Endothelial cell of umbilical vein (primary cell): ENCODE results near the gene FBXL13. TPM values are rescaled to one million over a fixed set of nuclear protein-coding genes. Genes with fewer than 3 reads are reported as not detected.

Experiments used
- BruUV-seq: library from RNA; stranded (reverse); fragments of 400-500 nt; replicated peaks from 2 replicates; lab custom pipeline; 2021; lab: Mats Ljungman, UMichigan
- CTCF ChIA-PET: fragments of 300-600, 350-600 bp; sonication (Branson Sonifier 250); formaldehyde crosslinking; loops from one replicate; lab custom pipeline; 2021; ENCODE audit warnings: antibody characterized with exemption, inconsistent platforms; lab: Charles Lee
- POLR2A ChIA-PET: fragments of 300-600, 350-600 bp; sonication (Branson Sonifier 250); formaldehyde crosslinking; loops from one replicate; lab custom pipeline; 2021; ENCODE audit warnings: antibody characterized with exemption, inconsistent platforms; lab: Charles Lee
- DNase-seq: peaks from one replicate; pipeline ENCODE4 v3.0.0-alpha.2; 2011; ENCODE audit warnings: low read depth, low spot score
- FAIRE-seq: peaks from 2 replicates; lab custom pipeline; 2011; peaks lifted over from hg19 to GRCh38; lab: Jason Lieb, UNC
- H2AFZ ChIP-seq: 2 replicates; pipeline ENCODE4 v1.6.0; 2012; ENCODE audit warnings: low read depth, low read length, control low read depth, inconsistent platforms
- H3K27ac ChIP-seq: 2 replicates; pipeline ENCODE4 v1.5.1; 2011; ENCODE audit warnings: low read depth, mild to moderate bottlenecking, control low read depth, low read length, moderate library complexity; ENCODE audit not compliant: insufficient read depth
- H3K27me3 ChIP-seq, 2 experiments: 2 replicates each; pipeline versions ENCODE4 v1.6.0 to v1.6.1; 2011; ENCODE audit warnings: low read length in 2 of 2, mixed read lengths in 1 of 2; ENCODE audit not compliant: control insufficient read depth in 2 of 2, insufficient read depth in 2 of 2
- H3K36me3 ChIP-seq, 2 experiments: 2 replicates in 1 of 2; 3 replicates in 1 of 2; pipeline ENCODE4 v1.5.1; 2011; ENCODE audit warnings: low read length in 2 of 2, mild to moderate bottlenecking in 1 of 2, moderate library complexity in 1 of 2; ENCODE audit not compliant: control insufficient read depth in 2 of 2, insufficient read depth in 2 of 2; ENCODE audit errors: extremely low read depth in 1 of 2
- H3K4me1 ChIP-seq: 3 replicates; pipeline ENCODE4 v1.5.1; 2011; ENCODE audit warnings: mild to moderate bottlenecking, low read length; ENCODE audit not compliant: control insufficient read depth, insufficient read depth; ENCODE audit errors: extremely low read depth
- H3K4me2 ChIP-seq: 2 replicates; pipeline ENCODE4 v1.6.1; 2011; ENCODE audit warnings: low read length, control low read depth, mixed read lengths; ENCODE audit not compliant: insufficient read depth
- H3K4me3 ChIP-seq, 3 experiments: fragments of 200-600 bp in 1 of 3; sonication (generic), shearing (Covaris generic) in 1 of 3; replicated peaks in 1 of 3; 2 replicates each; pipeline ENCODE4 v1.5.1; 2011 to 2016; ENCODE audit warnings: control low read depth in 3 of 3, low read length in 3 of 3, mild to moderate bottlenecking in 2 of 3, inconsistent platforms in 1 of 3, low read depth in 1 of 3, moderate library complexity in 1 of 3; ENCODE audit not compliant: insufficient read depth in 1 of 3
- H3K79me2 ChIP-seq: 2 replicates; pipeline ENCODE4 v1.6.0; 2012; ENCODE audit warnings: low read length, inconsistent platforms; ENCODE audit not compliant: control insufficient read depth, insufficient read depth
- H3K9ac ChIP-seq: replicated peaks from 2 replicates; pipeline ENCODE3; 2011; ENCODE audit warnings: low read length, control low read depth; ENCODE audit not compliant: insufficient read depth; ENCODE audit errors: extremely low read depth
- H3K9me1 ChIP-seq: replicated peaks from 3 replicates; pipeline ENCODE4 v1.6.0; 2011; ENCODE audit warnings: mild to moderate bottlenecking, low read length; ENCODE audit not compliant: control insufficient read depth, insufficient read depth; ENCODE audit errors: extremely low read depth
- H3K9me3 ChIP-seq: replicated peaks from 2 replicates; pipeline ENCODE4 v1.5.1; 2012; ENCODE audit warnings: low read length, inconsistent platforms; ENCODE audit not compliant: control insufficient read depth, insufficient read depth
- H4K20me1 ChIP-seq: replicated peaks from 2 replicates; pipeline ENCODE3; 2011; ENCODE audit warnings: mild to moderate bottlenecking, low read length; ENCODE audit not compliant: control insufficient read depth, insufficient read depth; ENCODE audit errors: extremely low read depth
- EZH2 ChIP-seq: IDR thresholded peaks from 2 replicates; pipeline ENCODE4 v1.6.1; 2012; ENCODE audit warnings: borderline replicate concordance, low read depth, mild to moderate bottlenecking, moderate library complexity, low read length, inconsistent platforms; ENCODE audit not compliant: severe bottlenecking
- FOS ChIP-seq: IDR thresholded peaks from 2 replicates; pipeline ENCODE4 v1.6.1; 2011; ENCODE audit warnings: mild to moderate bottlenecking, low read length, moderate library complexity, borderline replicate concordance; ENCODE audit not compliant: insufficient read depth
- GATA2 ChIP-seq: IDR thresholded peaks from 2 replicates; pipeline ENCODE4 v1.7.0; 2011; ENCODE audit warnings: low read depth, mild to moderate bottlenecking, moderate library complexity, mixed read lengths, low read length; ENCODE audit not compliant: insufficient read length, insufficient read depth
- JUN ChIP-seq: IDR thresholded peaks from 2 replicates; pipeline ENCODE4 v1.6.1; 2011; ENCODE audit warnings: borderline replicate concordance, low read depth; ENCODE audit not compliant: insufficient read length, insufficient read depth
- MYC ChIP-seq: IDR thresholded peaks from one replicate; pipeline ENCODE4 v1.6.1; 2011; ENCODE audit warnings: mild to moderate bottlenecking, low read depth, low read length
- POLR2A ChIP-seq: IDR thresholded peaks from 2 replicates; pipeline ENCODE4 v1.6.1; 2012; ENCODE audit warnings: low read depth, mild to moderate bottlenecking, control low read depth, low read length
- POLR2AphosphoS5 ChIP-seq: IDR thresholded peaks from 2 replicates; pipeline ENCODE4 v1.6.1; 2012; ENCODE audit warnings: low read depth, mild to moderate bottlenecking, control low read depth, low read length, moderate library complexity; ENCODE audit not compliant: insufficient read depth
- dilution Hi-C: fragments of 300-500 bp; cut with MboI; formaldehyde crosslinking; loops from one replicate; pipeline ENCODE4 v1.15.0; 2019; ENCODE audit warnings: low sequenced_read_pairs; ENCODE audit not compliant: extremely low pct_ligation_motif_present
- intact Hi-C: fragments of 100-400 bp; cut with micrococcal nuclease; formaldehyde crosslinking; loops from one replicate; pipeline ENCODE4 v1.10.0; 2022
- polyA plus RNA-seq, 4 experiments: library from polyadenylated mRNA; depleted of rRNA in 3 of 4; stranded (reverse) in 3 of 4; unstranded in 1 of 4; fragments of >200 nt; gene quantifications; 2 replicates each; pipeline versions ENCODE4 v1.2.1 to v1.2.3, GENCODE V29; 2011 to 2012; ENCODE audit warnings: missing spikeins in 1 of 4
- total RNA-seq: library from RNA; stranded (reverse); gene quantifications from 2 replicates; pipeline ENCODE4 v1.2.3, GENCODE V29; 2021
- TF ChIP-seq, protein P1 (sequence below): IDR thresholded peaks from 2 replicates; pipeline ENCODE4 v1.6.1; 2011; ENCODE audit not compliant: insufficient read depth, insufficient read length
- TF ChIP-seq, protein P2 (sequence below), 2 donors: IDR thresholded peaks; 1 replicate in 1 of 2; 2 replicates in 1 of 2; pipeline ENCODE4 v1.5.1; 2011; ENCODE audit warnings: low read length in 2 of 2, mild to moderate bottlenecking in 2 of 2, moderate library complexity in 2 of 2, control low read depth in 1 of 2, inconsistent platforms in 1 of 2, low read depth in 1 of 2; ENCODE audit not compliant: insufficient read depth in 1 of 2; ENCODE audit errors: extremely low read depth in 1 of 2

The FBXL13 gene
- total and polyA plus RNA-seq, 2 donors (not counting 3 experiments of a cell fraction or from before 2014, with no cell fraction given), result 3.9 to 4.6 TPM

- dilution Hi-C loops, result no loop called here
- no peak for FAIRE-seq
- no TSS peak for BruUV-seq
- intact Hi-C loops, result no loop called here
- no peak overlapping the region for H3K27ac ChIP-seq
- TF ChIP-seq JUN (no peak), POLR2AphosphoS5 (no peak), GATA2 (no peak), POLR2A (no peak), EZH2 (no peak), FOS (no peak), MYC (no peak)
- TF ChIP-seq, protein P1, sequence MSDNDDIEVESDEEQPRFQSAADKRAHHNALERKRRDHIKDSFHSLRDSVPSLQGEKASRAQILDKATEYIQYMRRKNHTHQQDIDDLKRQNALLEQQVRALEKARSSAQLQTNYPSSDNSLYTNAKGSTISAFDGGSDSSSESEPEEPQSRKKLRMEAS, result no peak
- TF ChIP-seq, protein P2, sequence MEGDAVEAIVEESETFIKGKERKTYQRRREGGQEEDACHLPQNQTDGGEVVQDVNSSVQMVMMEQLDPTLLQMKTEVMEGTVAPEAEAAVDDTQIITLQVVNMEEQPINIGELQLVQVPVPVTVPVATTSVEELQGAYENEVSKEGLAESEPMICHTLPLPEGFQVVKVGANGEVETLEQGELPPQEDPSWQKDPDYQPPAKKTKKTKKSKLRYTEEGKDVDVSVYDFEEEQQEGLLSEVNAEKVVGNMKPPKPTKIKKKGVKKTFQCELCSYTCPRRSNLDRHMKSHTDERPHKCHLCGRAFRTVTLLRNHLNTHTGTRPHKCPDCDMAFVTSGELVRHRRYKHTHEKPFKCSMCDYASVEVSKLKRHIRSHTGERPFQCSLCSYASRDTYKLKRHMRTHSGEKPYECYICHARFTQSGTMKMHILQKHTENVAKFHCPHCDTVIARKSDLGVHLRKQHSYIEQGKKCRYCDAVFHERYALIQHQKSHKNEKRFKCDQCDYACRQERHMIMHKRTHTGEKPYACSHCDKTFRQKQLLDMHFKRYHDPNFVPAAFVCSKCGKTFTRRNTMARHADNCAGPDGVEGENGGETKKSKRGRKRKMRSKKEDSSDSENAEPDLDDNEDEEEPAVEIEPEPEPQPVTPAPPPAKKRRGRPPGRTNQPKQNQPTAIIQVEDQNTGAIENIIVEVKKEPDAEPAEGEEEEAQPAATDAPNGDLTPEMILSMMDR (IDR thresholded peaks at IDR 0.05; ENCODE audit: extremely low read depth in 1 of 2, insufficient read depth in 1 of 2, low read depth in 1 of 2, low read length in 2 of 2), result no peak
- POLR2A ChIA-PET, result no interaction called here
- no peaks in the 10 kb centered on the region for H3K9me1 ChIP-seq
- H3K9me3 ChIP-seq, result no peaks in the 10 kb centered on the region
- no peaks in the 10 kb centered on the region for H3K4me1 ChIP-seq
- no peaks in the 10 kb centered on the region for H3K79me2 ChIP-seq
- no peak overlapping the region for H3K9ac ChIP-seq
- peaks cover 0 to 5% of the 10 kb centered on the region in 2 experiments for H3K36me3 ChIP-seq
- CTCF ChIA-PET, result no interaction called here
- H3K27me3 ChIP-seq, result no peaks in the 10 kb centered on the region
- no peak overlapping the region for H3K4me2 ChIP-seq
- DNase-seq, result no peak
- H4K20me1 ChIP-seq, result no peaks in the 10 kb centered on the region
- H2AFZ ChIP-seq, result no peak overlapping the region
- no peak overlapping the region for H3K4me3 ChIP-seq
Measured at GRCh38 chr7:103123529-103123928, 48.9 kb upstream of the FBXL13 start.
